KMS-11 (cell line): Measurements from ENCODE around the gene CCIN.

ENCODE experiments used
- H2AFZ ChIP-seq: fragments of 200-600 bp; sonication (generic); 2 replicates; pipeline ENCODE4 v1.6.1; 2016; ENCODE audit warnings: antibody characterized with exemption, mixed run types, low read depth
- H3K27ac ChIP-seq: fragments of 200-600 bp; sonication (generic); 2 replicates; pipeline ENCODE4 v1.6.1; 2016; ENCODE audit warnings: mild to moderate bottlenecking, mixed run types
- H3K27me3 ChIP-seq: fragments of 200-600 bp; sonication (generic); 2 replicates; pipeline ENCODE4 v1.6.1; 2017; ENCODE audit warnings: mild to moderate bottlenecking, low read depth, mixed run types, moderate library complexity; ENCODE audit not compliant: insufficient read depth
- H3K36me3 ChIP-seq: fragments of 200-600 bp; sonication (generic); 2 replicates; pipeline ENCODE4 v1.6.1; 2017; ENCODE audit warnings: mild to moderate bottlenecking, mixed run types; ENCODE audit not compliant: insufficient read depth
- H3K4me1 ChIP-seq: fragments of 200-600 bp; sonication (generic); 2 replicates; pipeline ENCODE4 v1.6.1; 2016; ENCODE audit warnings: mild to moderate bottlenecking, low read depth, mixed run types; ENCODE audit not compliant: poor library complexity, severe bottlenecking
- H3K4me2 ChIP-seq: fragments of 200-600 bp; sonication (generic); 2 replicates; pipeline ENCODE4 v1.7.0; 2016; ENCODE audit warnings: mild to moderate bottlenecking, mixed run types
- H3K4me3 ChIP-seq: fragments of 200-600 bp; sonication (generic); IDR thresholded peaks from 2 replicates; pipeline ENCODE4 v1.6.1; 2017; ENCODE audit warnings: low read depth, low read length, mixed read lengths; ENCODE audit not compliant: insufficient read depth
- H3K79me2 ChIP-seq: fragments of 200-600 bp; sonication (generic); 2 replicates; pipeline ENCODE4 v1.6.1; 2016; ENCODE audit warnings: low read depth, mixed run types; ENCODE audit not compliant: insufficient read depth
- H3K9ac ChIP-seq: fragments of 200-600 bp; sonication (generic); 2 replicates; pipeline ENCODE4 v1.6.1; 2016; ENCODE audit warnings: mild to moderate bottlenecking, mixed run types
- H4K20me1 ChIP-seq: fragments of 200-600 bp; sonication (generic); 2 replicates; pipeline ENCODE4 v1.6.1; 2016; ENCODE audit warnings: mild to moderate bottlenecking, mixed run types; ENCODE audit not compliant: insufficient read depth
- TF ChIP-seq, protein P1 (sequence below): fragments of 200-600 bp; sonication (generic); conservative IDR thresholded peaks from 2 replicates; pipeline ENCODE4 v1.6.1; 2017; ENCODE audit warnings: low read depth, mild to moderate bottlenecking, antibody characterized with exemption, low read length, moderate library complexity, mixed read lengths

CCIN gene

DNA sequence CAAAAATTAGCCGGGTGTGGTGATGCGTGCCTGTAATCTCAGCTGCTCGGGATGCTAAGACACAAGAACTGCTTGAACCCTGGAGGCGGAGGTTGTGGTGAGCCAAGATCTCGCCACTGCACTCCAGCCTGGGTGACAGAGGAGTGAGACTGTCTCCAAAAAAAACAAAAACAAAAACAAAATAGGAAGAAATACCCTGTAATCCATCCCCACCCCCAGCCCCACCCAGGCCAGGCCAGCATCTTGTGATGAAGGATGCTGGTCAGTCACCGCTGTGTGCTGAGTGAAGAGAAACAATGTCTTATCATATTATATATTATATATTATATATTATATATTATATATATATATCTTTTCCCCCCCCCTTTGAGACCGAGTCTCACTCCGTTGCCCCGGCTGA is 15.4 kb upstream of the CCIN start:
- no peaks in the 10 kb centered on the region for H4K20me1 ChIP-seq
- TF ChIP-seq, protein P1, sequence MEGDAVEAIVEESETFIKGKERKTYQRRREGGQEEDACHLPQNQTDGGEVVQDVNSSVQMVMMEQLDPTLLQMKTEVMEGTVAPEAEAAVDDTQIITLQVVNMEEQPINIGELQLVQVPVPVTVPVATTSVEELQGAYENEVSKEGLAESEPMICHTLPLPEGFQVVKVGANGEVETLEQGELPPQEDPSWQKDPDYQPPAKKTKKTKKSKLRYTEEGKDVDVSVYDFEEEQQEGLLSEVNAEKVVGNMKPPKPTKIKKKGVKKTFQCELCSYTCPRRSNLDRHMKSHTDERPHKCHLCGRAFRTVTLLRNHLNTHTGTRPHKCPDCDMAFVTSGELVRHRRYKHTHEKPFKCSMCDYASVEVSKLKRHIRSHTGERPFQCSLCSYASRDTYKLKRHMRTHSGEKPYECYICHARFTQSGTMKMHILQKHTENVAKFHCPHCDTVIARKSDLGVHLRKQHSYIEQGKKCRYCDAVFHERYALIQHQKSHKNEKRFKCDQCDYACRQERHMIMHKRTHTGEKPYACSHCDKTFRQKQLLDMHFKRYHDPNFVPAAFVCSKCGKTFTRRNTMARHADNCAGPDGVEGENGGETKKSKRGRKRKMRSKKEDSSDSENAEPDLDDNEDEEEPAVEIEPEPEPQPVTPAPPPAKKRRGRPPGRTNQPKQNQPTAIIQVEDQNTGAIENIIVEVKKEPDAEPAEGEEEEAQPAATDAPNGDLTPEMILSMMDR: no peak
- H3K4me1 ChIP-seq: peaks cover 29% of the 10 kb centered on the region
- no peak overlapping the region for H3K9ac ChIP-seq
- no peak overlapping the region for H3K27ac ChIP-seq
- H3K36me3 ChIP-seq: no peaks in the 10 kb centered on the region
- no peak overlapping the region for H2AFZ ChIP-seq
- H3K4me2 ChIP-seq: no peak overlapping the region
- no peaks in the 10 kb centered on the region for H3K27me3 ChIP-seq
- no peak overlapping the region for H3K4me3 ChIP-seq
- H3K79me2 ChIP-seq: no peaks in the 10 kb centered on the region

GRCh38 chr9:36154331-36154952 is 14.7 kb upstream of the CCIN start:
- Histone ChIP-seq H3K4me3 (no peak overlapping the region), H3K36me3 (no peaks in the 10 kb centered on the region), H3K27me3 (no peaks in the 10 kb centered on the region), H3K27ac (no peak overlapping the region), H2AFZ (no peak overlapping the region), H3K79me2 (no peaks in the 10 kb centered on the region), H3K4me2 (no peak overlapping the region), H3K9ac (no peak overlapping the region), H3K4me1 (peaks cover 22% of the 10 kb centered on the region), H4K20me1 (no peaks in the 10 kb centered on the region)
- TF ChIP-seq, protein P1: no peak

- no peak overlapping the region for H3K27ac ChIP-seq
- no peaks in the 10 kb centered on the region for H3K79me2 ChIP-seq
- H2AFZ ChIP-seq: no peak overlapping the region
- H3K27me3 ChIP-seq: no peaks in the 10 kb centered on the region
- H3K9ac ChIP-seq: no peak overlapping the region
- peaks cover 12% of the 10 kb centered on the region for H3K4me1 ChIP-seq
- no peaks in the 10 kb centered on the region for H3K36me3 ChIP-seq
- H4K20me1 ChIP-seq: no peaks in the 10 kb centered on the region
- TF ChIP-seq, protein P1: no peak
- H3K4me3 ChIP-seq: no peak overlapping the region
- H3K4me2 ChIP-seq: no peak overlapping the region
Measured at GRCh38 chr9:36156116-36156515, 13.1 kb upstream of the CCIN start.

DNA sequence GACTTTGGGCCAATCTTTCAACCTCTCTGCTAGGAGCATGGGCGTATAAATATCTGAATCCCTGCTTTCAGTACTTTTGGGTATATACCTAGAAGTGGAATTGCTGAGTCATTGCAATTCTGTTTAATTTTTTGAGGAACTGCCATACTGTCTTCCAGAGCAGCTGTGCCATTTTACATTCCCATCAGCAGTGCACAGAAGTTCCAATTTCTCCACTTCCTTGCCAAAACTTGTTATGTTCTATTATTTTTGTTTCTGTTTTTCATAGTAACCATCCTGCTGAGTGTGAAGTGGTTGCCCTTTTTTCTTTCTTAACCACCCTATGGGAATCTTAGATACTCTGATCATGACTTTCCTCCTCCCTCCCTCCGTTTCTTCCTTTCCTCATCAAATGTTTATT is 11.1 kb upstream of the CCIN start:
- H3K4me1 ChIP-seq: no peaks in the 10 kb centered on the region
- H2AFZ ChIP-seq: no peak overlapping the region

More for the DNA sequence above, 11.1 kb upstream of the CCIN start:
- Histone ChIP-seq H4K20me1 (no peaks in the 10 kb centered on the region), H3K36me3 (no peaks in the 10 kb centered on the region), H3K27me3 (no peaks in the 10 kb centered on the region), H3K4me2 (no peak overlapping the region), H3K79me2 (no peaks in the 10 kb centered on the region), H3K4me3 (no peak overlapping the region), H3K27ac (no peak overlapping the region), H3K9ac (no peak overlapping the region)
- TF ChIP-seq, protein P1: no peak
